RWPE1 (cell line): ENCODE results near the gene DCANP1.

Experiments used
- CTCF ChIA-PET: fragments of 350-600 bp; sonication (Branson Sonifier 250); formaldehyde crosslinking; extraction: SDS; loops from one replicate; lab custom pipeline; 2021; lab: Yijun Ruan, JAX
- POLR2A ChIA-PET: fragments of 400-600 bp; formaldehyde crosslinking; extraction: SDS; loops from one replicate; lab custom pipeline; 2020; ENCODE audit warnings: antibody characterized with exemption; ENCODE audit not compliant: low non-redundant PET; lab: Yijun Ruan, JAX
- DNase-seq: peaks from one replicate; pipeline ENCODE4 v3.0.0; 2012; ENCODE audit warnings: low spot score
- H3K27ac ChIP-seq: fragments of 450-650 bp; 2 replicates; pipeline ENCODE4 v1.5.1; 2017
- CTCF ChIP-seq: fragments of 450-650 bp; conservative IDR thresholded peaks from 2 replicates; pipeline ENCODE4 v1.5.1; 2017; ENCODE audit warnings: low read depth, mild to moderate bottlenecking

DCANP1 gene

DNA sequence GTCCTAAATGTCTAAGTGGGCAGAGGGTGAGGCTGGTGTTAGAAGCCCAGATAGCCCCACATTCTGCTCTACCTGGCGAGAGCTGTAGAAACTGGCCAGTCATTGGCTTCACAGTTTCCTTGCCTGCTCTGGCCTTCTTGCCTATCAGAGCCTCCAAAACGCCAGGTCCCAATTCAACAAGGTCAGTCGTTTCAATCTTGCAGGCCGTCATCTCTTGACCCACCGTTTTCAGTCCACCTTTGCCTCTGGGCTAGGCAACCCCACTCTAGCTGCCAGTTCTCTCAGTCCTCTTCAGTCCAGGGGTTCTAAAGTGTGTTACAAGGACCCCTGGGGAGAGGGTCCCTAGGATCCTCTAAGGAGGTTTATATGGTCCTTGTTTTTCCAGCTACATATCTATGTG, 25.0 kb upstream of the DCANP1 start:
- no peak overlapping the region for H3K27ac ChIP-seq
- ChIA-PET CTCF (interaction anchor here (0.8 to 2.5 kb wide), 2 partner anchors 10 to 114 kb away, joined by 3 to 9 read pairs; no protein-coding TSS in a partner anchor), POLR2A (no interaction called here)
- no peak for DNase-seq
- TF ChIP-seq CTCF: no peak

DNA sequence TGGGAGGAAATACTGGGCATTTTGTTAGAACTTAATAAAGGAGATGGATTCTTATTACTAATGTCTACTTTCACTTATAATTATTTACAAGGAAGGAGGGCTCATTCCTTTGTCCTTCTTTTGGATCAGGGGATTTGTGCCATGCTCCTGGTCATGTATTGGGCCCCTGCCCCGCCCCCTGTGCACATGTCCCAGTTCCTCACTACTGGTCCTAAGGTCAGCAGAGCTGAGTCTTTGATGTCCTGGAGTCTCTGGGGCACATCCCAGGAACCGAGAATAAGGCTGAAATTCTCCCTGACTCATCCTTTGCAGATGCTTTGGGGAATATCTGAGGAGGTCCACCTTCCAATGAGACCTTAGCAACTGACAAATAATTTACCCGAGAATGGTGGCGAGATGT, 24.6 kb upstream of the DCANP1 start:
- H3K27ac ChIP-seq: no peak overlapping the region
- ChIA-PET CTCF (interaction anchor here (0.8 to 2.5 kb wide), 2 partner anchors 9 to 114 kb away, joined by 3 to 9 read pairs; no protein-coding TSS in a partner anchor), POLR2A (no interaction called here)
- DNase-seq: no peak
- TF ChIP-seq CTCF: no peak

- TF ChIP-seq CTCF: no peak
- ChIA-PET POLR2A (no interaction called here), CTCF (interaction anchor here (1.6 to 1.8 kb wide), 2 partner anchors 12 to 82 kb away, joined by 8 to 9 read pairs; no protein-coding TSS in a partner anchor)
- no peak overlapping the region for H3K27ac ChIP-seq
- DNase-seq: no peak
These were observed 22.8 kb upstream of the DCANP1 start for GRCh38 chr5:135469911-135470310.

GRCh38 chr5:135468541-135468940, 21.4 kb upstream of the DCANP1 start:
- TF ChIP-seq CTCF: no peak
- no peak overlapping the region for H3K27ac ChIP-seq
- ChIA-PET POLR2A (no interaction called here), CTCF (interaction anchor here (1.0 to 4.3 kb wide), 4 partner anchors 11 to 97 kb away, joined by 3 to 45 read pairs (median 8); no protein-coding TSS in a partner anchor)
- DNase-seq: no peak

- no peak overlapping the region for H3K27ac ChIP-seq
- TF ChIP-seq CTCF: no peak
- ChIA-PET POLR2A (no interaction called here), CTCF (interaction anchor here (1.0 to 14.1 kb wide), 4 partner anchors 11 to 98 kb away, joined by 3 to 455 read pairs (median 28); no protein-coding TSS in a partner anchor)
- DNase-seq: no peak
These were observed 20.8 kb upstream of the DCANP1 start for GRCh38 chr5:135467871-135468485.

- CTCF ChIA-PET: interaction anchor here (0.6 to 14.1 kb wide), 14 partner anchors 11 to 367 kb away, joined by 3 to 455 read pairs (median 5); partner anchors contain the start of gene NEUROG1
- TF ChIP-seq CTCF: no peak
- DNase-seq: no peak
- no peak overlapping the region for H3K27ac ChIP-seq
- POLR2A ChIA-PET: no interaction called here
These were observed 20.0 kb upstream of the DCANP1 start for GRCh38 chr5:135467051-135467625.
